HG03432 (cell line): ENCODE results near the gene MINAR1.

Experiments used
- ATAC-seq: cut with Tn5 transposase; IDR thresholded peaks from one replicate; pipeline ENCODE4 v1.9.1; 2021; ENCODE audit warnings: mild to moderate bottlenecking, moderate library complexity; ENCODE audit not compliant: unreplicated experiment

MINAR1 gene

DNA sequence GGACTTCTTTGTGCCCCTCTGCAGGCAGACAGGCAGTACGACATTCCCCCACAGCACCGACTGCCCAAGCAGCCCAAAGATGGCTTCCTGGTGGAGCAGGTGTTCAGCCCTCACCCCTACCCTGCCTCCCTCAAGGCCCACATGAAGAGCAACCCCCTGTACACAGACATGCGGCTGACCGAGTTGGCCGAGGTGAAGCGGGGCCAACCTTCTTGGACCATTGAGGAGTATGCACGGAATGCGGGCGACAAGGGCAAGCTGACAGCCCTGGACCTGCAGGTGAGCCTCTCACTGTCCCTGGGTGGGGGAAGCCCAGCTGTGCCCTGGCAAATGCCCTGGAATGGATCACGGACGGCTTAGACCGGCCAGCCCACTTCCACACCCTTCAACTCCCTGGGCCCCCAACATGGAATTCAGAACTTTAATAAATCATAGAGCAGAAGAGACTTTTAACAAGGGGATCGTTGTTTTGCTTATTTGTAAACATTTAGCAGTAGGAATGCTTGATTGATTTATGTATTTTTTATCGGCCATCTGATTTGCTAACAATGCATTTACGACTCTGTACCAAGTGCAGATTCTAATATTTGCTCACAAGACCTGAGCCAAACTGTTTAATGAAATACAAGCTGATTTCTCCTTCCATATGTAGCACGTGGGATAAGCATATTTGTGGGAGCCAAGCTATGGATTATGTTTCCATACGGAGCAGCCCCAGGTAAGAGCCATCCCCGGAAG is 31.1 kb downstream of the MINAR1 start:
- no peak for ATAC-seq

DNA sequence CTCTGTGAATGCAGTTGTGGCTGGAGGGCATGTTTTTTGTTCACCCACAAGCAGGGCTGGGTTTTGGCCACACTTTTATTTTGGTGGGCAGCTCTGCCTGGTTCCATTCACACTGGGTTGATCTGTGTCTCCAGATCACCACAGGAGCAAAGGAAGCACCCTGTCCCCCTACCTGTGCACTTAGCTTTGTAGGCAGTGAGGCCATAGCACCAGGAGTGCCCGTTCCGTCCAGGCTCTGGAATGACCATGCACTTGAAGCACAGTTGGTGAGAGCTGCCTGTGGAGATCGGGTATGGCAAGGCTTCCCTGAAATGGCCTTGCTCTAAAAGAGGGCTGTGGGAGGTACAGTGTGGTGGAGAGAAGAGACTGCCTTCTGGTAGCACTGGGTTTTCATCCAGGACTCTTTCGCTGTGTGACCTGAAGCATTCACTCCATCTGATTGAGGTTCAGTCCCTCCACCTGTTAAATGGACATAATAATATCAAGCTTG is 31.7 kb downstream of the MINAR1 start:
- no peak for ATAC-seq

DNA sequence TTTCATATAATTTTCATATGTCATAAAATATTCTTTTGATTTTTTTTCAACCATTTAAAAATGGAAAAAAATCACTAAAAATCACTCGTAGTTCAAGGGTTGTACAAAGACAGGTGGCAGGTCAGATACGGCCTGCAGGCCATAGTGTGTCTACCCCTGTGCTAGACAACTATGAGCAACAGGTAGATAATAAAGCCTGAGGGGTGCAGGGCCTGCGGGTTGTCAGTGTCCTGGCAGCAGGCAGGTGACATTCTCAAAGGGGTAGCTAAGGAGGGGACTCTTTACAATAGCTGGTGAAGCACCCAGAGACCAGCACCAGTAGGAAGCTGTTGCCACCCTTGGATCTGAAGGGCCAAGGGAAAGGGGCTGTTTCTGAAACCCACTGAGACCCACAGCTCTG is 34.4 kb downstream of the MINAR1 start:
- ATAC-seq, result no peak

DNA sequence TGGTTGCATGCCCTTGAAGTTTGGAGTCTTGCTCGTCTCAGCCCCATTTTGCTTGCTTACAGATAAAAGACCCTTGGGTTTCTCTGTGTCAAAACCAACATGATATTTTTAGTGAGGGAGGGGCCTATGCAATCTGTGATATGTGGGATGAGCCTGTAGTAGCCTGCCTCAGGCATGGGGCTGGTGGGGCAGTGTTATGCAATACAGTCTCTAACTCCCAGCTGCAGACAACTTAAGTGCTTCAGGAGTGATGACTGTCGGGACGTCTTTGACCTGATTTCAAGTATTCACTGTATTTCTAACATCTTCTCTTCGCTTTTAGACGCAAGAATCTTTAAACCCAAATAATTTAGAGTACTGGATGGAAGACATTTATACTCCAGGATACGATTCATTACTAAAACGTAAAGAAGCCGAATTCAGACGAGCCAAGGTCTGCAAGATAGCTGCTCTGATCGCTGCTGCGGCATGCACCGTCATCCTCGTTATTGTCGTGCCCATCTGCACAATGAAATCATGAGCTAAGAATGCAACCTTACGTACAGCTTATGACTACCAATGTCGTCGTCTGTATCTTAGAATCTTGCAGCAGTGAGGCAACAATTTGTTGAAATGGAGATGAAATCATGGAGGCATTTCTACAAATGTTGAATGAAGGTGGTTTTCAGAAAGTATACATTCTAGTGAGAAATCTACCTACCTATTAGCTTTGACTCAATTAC is 35.9 kb downstream of the MINAR1 start:
- ATAC-seq, result no peak

DNA sequence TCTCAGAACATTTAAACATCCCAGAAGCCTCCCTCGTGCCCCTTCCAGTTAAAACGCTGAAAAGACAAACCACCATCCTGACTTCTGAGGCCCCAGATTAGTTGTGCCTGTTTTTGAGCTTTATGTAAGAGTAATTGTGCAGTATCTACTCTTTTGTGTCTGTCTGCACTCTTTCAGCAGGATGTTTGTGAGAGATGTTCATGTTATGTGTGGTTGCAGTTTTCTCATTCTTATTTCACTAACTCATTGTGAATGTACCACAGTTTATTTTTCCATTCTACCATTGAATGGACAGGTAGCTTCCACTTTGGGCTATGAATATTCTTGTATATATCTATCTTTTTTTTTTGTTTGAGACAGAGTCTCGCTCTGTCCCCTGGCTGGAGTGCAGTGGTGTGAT is 40.3 kb downstream of the MINAR1 start:
- ATAC-seq, result no peak

DNA sequence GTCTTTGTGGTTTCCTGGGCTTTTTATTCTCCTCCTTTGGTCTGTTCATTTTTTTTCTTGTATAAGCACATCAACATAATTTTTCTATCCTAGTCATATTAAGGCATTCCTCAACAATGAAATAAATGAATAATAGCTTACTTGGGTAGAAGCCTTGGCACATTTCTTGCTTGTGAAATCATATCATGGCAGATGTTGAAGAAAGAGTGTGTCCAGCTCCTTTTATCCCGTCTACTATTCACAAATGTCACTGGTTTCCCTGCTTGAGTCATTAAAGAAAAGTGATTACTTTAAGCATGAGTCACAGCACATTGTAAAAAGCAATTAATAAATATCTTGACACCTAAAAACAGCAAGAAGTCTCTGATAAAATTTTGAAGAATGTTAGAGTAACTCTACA is 42.1 kb downstream of the MINAR1 start:
- no peak for ATAC-seq

DNA sequence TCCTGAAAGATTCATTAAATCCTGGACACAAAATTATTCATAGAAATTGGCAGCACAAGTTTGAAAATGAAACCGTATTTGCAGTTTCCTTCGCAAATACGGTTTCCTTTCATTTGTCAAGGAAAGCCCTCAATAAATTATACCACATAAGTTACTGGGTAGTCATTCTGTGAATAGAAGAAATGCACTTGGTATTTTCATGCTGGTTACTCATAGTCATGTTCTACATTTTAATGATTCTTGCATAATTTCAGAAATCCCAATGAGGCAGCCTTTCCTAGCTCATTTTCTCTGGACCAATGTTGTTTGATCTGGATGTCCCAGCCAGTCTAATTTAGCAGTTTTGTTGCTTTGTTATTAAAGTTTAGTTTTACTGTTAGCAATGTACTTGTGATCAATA is 43.2 kb downstream of the MINAR1 start:
- ATAC-seq, result no peak

DNA sequence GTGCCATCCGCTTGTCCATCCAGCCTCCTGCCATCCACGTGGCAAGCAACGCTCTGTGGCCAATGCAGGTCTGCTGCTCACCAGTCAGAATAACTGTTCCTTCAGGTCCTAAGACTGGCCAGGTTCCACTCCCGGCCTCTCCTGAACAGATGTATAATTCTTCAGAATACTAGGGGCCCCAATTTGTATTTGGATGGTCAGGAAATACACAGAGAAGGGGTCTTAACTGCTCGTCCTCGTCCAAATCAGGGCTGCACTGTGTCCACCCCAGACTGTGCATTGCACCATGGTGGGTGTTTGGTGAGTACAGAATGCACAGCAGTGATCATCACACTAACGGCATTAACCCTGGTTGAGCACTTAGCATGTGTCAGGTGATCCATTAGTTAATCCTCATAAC is 46.0 kb downstream of the MINAR1 start:
- no peak for ATAC-seq

DNA sequence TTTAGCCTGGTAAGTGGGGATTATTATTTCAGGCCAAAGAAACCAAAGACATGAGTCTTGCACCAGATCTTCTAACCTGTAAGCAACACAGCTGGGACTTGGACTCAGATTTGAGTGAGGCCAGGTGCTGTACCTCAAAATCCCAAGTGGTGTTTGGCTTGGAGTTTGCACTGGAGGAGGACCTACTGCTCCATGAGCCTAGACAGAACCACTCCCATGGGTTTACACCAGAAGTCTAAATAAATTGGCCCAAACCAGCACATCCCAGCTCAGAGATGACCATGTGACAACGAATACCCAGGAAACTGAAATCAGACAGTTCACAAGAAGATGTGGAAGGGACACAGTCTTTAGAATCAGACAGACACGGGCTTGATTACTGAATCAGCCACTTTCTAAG is 47.5 kb downstream of the MINAR1 start:
- no peak for ATAC-seq

DNA sequence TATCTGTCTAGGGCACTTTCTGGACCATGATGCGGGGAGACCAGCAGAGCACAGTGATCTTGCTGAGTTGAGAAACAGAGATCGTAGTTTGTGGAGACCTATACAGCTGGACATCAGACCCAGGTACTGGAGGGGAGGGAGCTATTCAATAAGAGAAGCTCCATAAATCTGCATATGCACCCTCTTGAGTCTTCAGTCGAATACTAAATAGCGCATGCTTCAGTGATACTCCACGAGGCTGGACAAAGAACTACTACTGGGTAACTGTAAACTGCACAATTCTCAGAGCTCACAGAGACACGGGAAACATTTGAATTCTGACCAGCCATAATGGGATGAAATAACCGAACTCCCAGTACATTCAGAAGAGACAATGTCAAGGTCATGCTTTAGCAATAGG is 49.7 kb downstream of the MINAR1 start:
- ATAC-seq, result no peak
